ENCODE data around the gene PDE9A.
"Not testable (repeated sequence)": the region's sequence is repeated elsewhere in the genome, so short reads cannot be mapped to it uniquely, and the experiment has no call there.

Gene PDE9A

GRCh38 chr21:42806509-42807140, 153.2 kb downstream of the PDE9A start:
- Histone ChIP-seq H3K27me3 (ENCODE audit: insufficient read depth, low read length) (no peaks in the 10 kb centered on the region), H3K4me3 (ENCODE audit: low read length) (no peak overlapping the region), H2AFZ (ENCODE audit: low read depth, low read length) (no peak overlapping the region), H3K9me3 (ENCODE audit: low read length) (peaks cover 2% of the 10 kb centered on the region), H3K36me3 (ENCODE audit: insufficient read depth, low read length) (no peaks in the 10 kb centered on the region), H3K4me1 (ENCODE audit: insufficient read depth, low read length) (peaks cover 17% of the 10 kb centered on the region)

- not testable (repeated sequence) for H3K36me3 ChIP-seq (ENCODE audit: insufficient read depth, low read length); H2AFZ ChIP-seq (ENCODE audit: low read depth, low read length); H3K4me3 ChIP-seq (ENCODE audit: low read length); H3K9me3 ChIP-seq (ENCODE audit: low read length); H3K27me3 ChIP-seq (ENCODE audit: insufficient read depth, low read length)
- H3K4me1 ChIP-seq (ENCODE audit: insufficient read depth, low read length), result peaks cover 17% of the 10 kb centered on the region
Measured at GRCh38 chr21:42807293-42807895, 154.0 kb downstream of the PDE9A start.

GRCh38 chr21:42807938-42808613, 154.7 kb downstream of the PDE9A start:
- Histone ChIP-seq H3K4me1 (ENCODE audit: insufficient read depth, low read length) (peaks cover 17% of the 10 kb centered on the region), H2AFZ (ENCODE audit: low read depth, low read length) (no peak overlapping the region), H3K4me3 (ENCODE audit: low read length) (no peak overlapping the region), H3K27me3 (ENCODE audit: insufficient read depth, low read length) (no peaks in the 10 kb centered on the region), H3K9me3 (ENCODE audit: low read length) (peaks cover 2% of the 10 kb centered on the region), H3K36me3 (ENCODE audit: insufficient read depth, low read length) (no peaks in the 10 kb centered on the region)

GRCh38 chr21:42809171-42809570, 155.8 kb downstream of the PDE9A start:
- Histone ChIP-seq H3K9me3 (ENCODE audit: low read length) (peaks cover 3% of the 10 kb centered on the region), H3K36me3 (ENCODE audit: insufficient read depth, low read length) (no peaks in the 10 kb centered on the region), H3K4me3 (ENCODE audit: low read length) (no peak overlapping the region), H3K4me1 (ENCODE audit: insufficient read depth, low read length) (peaks cover 17% of the 10 kb centered on the region), H3K27me3 (ENCODE audit: insufficient read depth, low read length) (no peaks in the 10 kb centered on the region), H2AFZ (ENCODE audit: low read depth, low read length) (no peak overlapping the region)

GRCh38 chr21:42809577-42810475, 156.4 kb downstream of the PDE9A start:
- no peak overlapping the region for H2AFZ ChIP-seq (ENCODE audit: low read depth, low read length)
- H3K4me3 ChIP-seq (ENCODE audit: low read length), result no peak overlapping the region
- H3K4me1 ChIP-seq (ENCODE audit: insufficient read depth, low read length), result peaks cover 17% of the 10 kb centered on the region
- no peaks in the 10 kb centered on the region for H3K36me3 ChIP-seq (ENCODE audit: insufficient read depth, low read length)
- H3K9me3 ChIP-seq (ENCODE audit: low read length), result peaks cover 5% of the 10 kb centered on the region
- no peaks in the 10 kb centered on the region for H3K27me3 ChIP-seq (ENCODE audit: insufficient read depth, low read length)

GRCh38 chr21:42811960-42812359, 158.5 kb downstream of the PDE9A start:
- Histone ChIP-seq H3K27me3 (ENCODE audit: insufficient read depth, low read length) (no peaks in the 10 kb centered on the region), H3K9me3 (ENCODE audit: low read length) (peaks cover 11% of the 10 kb centered on the region), H3K4me3 (ENCODE audit: low read length) (no peak overlapping the region)

GRCh38 chr21:42812528-42813241, 159.3 kb downstream of the PDE9A start:
- H3K4me1 ChIP-seq (ENCODE audit: insufficient read depth, low read length), result peaks cover 13% of the 10 kb centered on the region
- H3K36me3 ChIP-seq (ENCODE audit: insufficient read depth, low read length); H3K27me3 ChIP-seq (ENCODE audit: insufficient read depth, low read length); H2AFZ ChIP-seq (ENCODE audit: low read depth, low read length); H3K4me3 ChIP-seq (ENCODE audit: low read length): not testable (repeated sequence)
- H3K9me3 ChIP-seq (ENCODE audit: low read length), result peaks cover 11% of the 10 kb centered on the region

More at GRCh38 chr21:42811960-42812359, 158.5 kb downstream of the PDE9A start:
- H2AFZ ChIP-seq (ENCODE audit: low read depth, low read length), result no peak overlapping the region
- H3K36me3 ChIP-seq (ENCODE audit: insufficient read depth, low read length), result no peaks in the 10 kb centered on the region
- peaks cover 13% of the 10 kb centered on the region for H3K4me1 ChIP-seq (ENCODE audit: insufficient read depth, low read length)

GRCh38 chr21:42815217-42815616, 161.8 kb downstream of the PDE9A start:
- Histone ChIP-seq H3K4me3 (ENCODE audit: low read length) (no peak overlapping the region), H3K27me3 (ENCODE audit: insufficient read depth, low read length) (no peaks in the 10 kb centered on the region), H3K9me3 (ENCODE audit: low read length) (peaks cover 13% of the 10 kb centered on the region)

GRCh38 chr21:42818328-42818749, 164.9 kb downstream of the PDE9A start:
- Histone ChIP-seq H3K9me3 (ENCODE audit: low read length) (peaks cover 10% of the 10 kb centered on the region), H3K4me3 (ENCODE audit: low read length) (no peak overlapping the region), H3K27me3 (ENCODE audit: insufficient read depth, low read length) (no peaks in the 10 kb centered on the region), H3K36me3 (ENCODE audit: insufficient read depth, low read length) (no peaks in the 10 kb centered on the region), H2AFZ (ENCODE audit: low read depth, low read length) (no peak overlapping the region), H3K4me1 (ENCODE audit: insufficient read depth, low read length) (no peaks in the 10 kb centered on the region)

More at GRCh38 chr21:42815217-42815616, 161.8 kb downstream of the PDE9A start:
- Histone ChIP-seq H3K36me3 (ENCODE audit: insufficient read depth, low read length) (no peaks in the 10 kb centered on the region), H3K4me1 (ENCODE audit: insufficient read depth, low read length) (no peaks in the 10 kb centered on the region), H2AFZ (ENCODE audit: low read depth, low read length) (no peak overlapping the region)

GRCh38 chr21:42819861-42820615, 166.6 kb downstream of the PDE9A start:
- Histone ChIP-seq H3K4me3 (ENCODE audit: low read length) (no peak overlapping the region), H2AFZ (ENCODE audit: low read depth, low read length) (no peak overlapping the region), H3K36me3 (ENCODE audit: insufficient read depth, low read length) (no peaks in the 10 kb centered on the region), H3K9me3 (ENCODE audit: low read length) (peaks cover 5% of the 10 kb centered on the region), H3K27me3 (ENCODE audit: insufficient read depth, low read length) (no peaks in the 10 kb centered on the region), H3K4me1 (ENCODE audit: insufficient read depth, low read length) (no peaks in the 10 kb centered on the region)

GRCh38 chr21:42820616-42821465, 167.4 kb downstream of the PDE9A start:
- Histone ChIP-seq H3K4me3 (ENCODE audit: low read length) (no peak overlapping the region), H3K27me3 (ENCODE audit: insufficient read depth, low read length) (no peaks in the 10 kb centered on the region), H2AFZ (ENCODE audit: low read depth, low read length) (no peak overlapping the region), H3K9me3 (ENCODE audit: low read length) (peaks cover 5% of the 10 kb centered on the region), H3K4me1 (ENCODE audit: insufficient read depth, low read length) (no peaks in the 10 kb centered on the region), H3K36me3 (ENCODE audit: insufficient read depth, low read length) (no peaks in the 10 kb centered on the region)

All from neuron (in vitro differentiated cells).